Measurements from ENCODE around the gene DNAJC18.

DNA sequence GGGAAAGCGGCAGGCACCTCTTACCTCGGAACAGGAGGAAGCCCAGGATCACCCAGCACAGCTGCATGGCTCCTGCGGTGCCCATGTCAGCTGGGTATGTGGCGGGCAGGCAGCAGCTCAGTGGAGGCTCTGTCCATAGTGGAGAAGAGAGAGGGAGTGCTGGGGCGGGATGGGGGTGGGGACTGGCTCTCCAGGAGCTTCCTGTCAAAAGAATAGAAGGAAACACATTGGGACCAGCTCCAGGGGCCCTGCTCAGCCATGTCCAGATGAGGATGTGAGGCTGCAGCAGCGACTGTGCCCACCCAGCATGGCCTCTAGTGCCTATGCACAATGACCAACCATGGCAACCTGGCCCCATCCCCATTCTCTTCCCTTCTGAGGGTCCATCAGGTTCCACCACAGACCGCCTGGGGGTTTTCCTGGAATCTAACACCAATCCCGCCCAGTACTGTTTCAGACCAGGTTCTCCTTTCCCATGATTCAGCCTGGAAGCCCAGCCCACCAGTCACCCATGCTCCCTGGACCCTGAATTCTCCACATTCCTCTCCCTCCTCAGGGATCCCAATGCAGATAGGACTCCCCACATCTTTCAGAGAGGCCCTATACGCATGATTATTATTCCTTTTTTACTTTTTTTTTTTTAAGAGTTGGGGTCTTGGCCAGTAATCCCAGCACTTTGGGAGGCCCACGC, 23.4 kb upstream of the DNAJC18 start, which contains the start of gene ECSCR:
- TF ChIP-seq, protein P1, sequence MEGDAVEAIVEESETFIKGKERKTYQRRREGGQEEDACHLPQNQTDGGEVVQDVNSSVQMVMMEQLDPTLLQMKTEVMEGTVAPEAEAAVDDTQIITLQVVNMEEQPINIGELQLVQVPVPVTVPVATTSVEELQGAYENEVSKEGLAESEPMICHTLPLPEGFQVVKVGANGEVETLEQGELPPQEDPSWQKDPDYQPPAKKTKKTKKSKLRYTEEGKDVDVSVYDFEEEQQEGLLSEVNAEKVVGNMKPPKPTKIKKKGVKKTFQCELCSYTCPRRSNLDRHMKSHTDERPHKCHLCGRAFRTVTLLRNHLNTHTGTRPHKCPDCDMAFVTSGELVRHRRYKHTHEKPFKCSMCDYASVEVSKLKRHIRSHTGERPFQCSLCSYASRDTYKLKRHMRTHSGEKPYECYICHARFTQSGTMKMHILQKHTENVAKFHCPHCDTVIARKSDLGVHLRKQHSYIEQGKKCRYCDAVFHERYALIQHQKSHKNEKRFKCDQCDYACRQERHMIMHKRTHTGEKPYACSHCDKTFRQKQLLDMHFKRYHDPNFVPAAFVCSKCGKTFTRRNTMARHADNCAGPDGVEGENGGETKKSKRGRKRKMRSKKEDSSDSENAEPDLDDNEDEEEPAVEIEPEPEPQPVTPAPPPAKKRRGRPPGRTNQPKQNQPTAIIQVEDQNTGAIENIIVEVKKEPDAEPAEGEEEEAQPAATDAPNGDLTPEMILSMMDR (IDR thresholded peaks at IDR 0.05; ENCODE audit: borderline replicate concordance, extremely low read depth, low read length, poor library complexity, severe bottlenecking) = no peak
- TF ChIP-seq EZH2 (IDR thresholded peaks at IDR 0.05; ENCODE audit: borderline replicate concordance, low read depth, low read length, severe bottlenecking) = no peak
